ENCODE results near the gene ERCC6L2.

- no peak for TF ChIP-seq EZH2phosphoT487 (IDR thresholded peaks at IDR 0.05; ENCODE audit: unreplicated experiment)
- no peak for TF ChIP-seq CTCF (conservative IDR thresholded peaks at IDR 0.05; ENCODE audit: low read depth in 2 of 2)
- no peak for TF ChIP-seq REST (IDR thresholded peaks at IDR 0.05; ENCODE audit: unreplicated experiment)
- no peak for TF ChIP-seq NANOG (IDR thresholded peaks at IDR 0.05; ENCODE audit: borderline replicate concordance)
- no peak for TF ChIP-seq EZH2 (IDR thresholded peaks at IDR 0.05; ENCODE audit: low read depth, unreplicated experiment)
- no peak for TF ChIP-seq CREB1 (CRISPR knock-in tag; IDR thresholded peaks at IDR 0.05; ENCODE audit: low read depth)
- TF ChIP-seq JUNB (IDR thresholded peaks at IDR 0.05; ENCODE audit: unreplicated experiment), result no peak
- no peak for TF ChIP-seq ZNF114 (CRISPR knock-in tag; IDR thresholded peaks at IDR 0.05)
- no peak for TF ChIP-seq POLR2AphosphoS5 (IDR thresholded peaks at IDR 0.05; ENCODE audit: low read depth)
- TF ChIP-seq STAT1 (IDR thresholded peaks at IDR 0.05; ENCODE audit: unreplicated experiment), result no peak
- TF ChIP-seq ETS1 (IDR thresholded peaks at IDR 0.05), result no peak
Measured at GRCh38 chr9:95830768-95831167, 44.7 kb upstream of the ERCC6L2 start.
